ENCODE results near the gene RMND5B.
"Not testable (repeated sequence)": the region's sequence is repeated elsewhere in the genome, so short reads cannot be mapped to it uniquely, and the experiment has no call there.

GRCh38 chr5:178130234-178130575, 609 bp upstream of the RMND5B start:
- not testable (repeated sequence) for TF ChIP-seq CTCF (IDR thresholded peaks at IDR 0.05; ENCODE audit: low read depth, low read length, poor library complexity, severe bottlenecking); EZH2phosphoT487 (IDR thresholded peaks at IDR 0.05; ENCODE audit: borderline replicate concordance, low read length)

All from DOHH2 (cell line).